Measurements from ENCODE around the gene UNK. TPM values are rescaled to one million over a fixed set of nuclear protein-coding genes. Genes with fewer than 3 reads are reported as not detected.
A peak's percentile ranks its signal among the peaks of the same experiment; 100 is the strongest.

UNK gene
- total and polyA plus RNA-seq, 2 of the 13 experiments (the other 11 are each of a cell fraction or from before 2014, with no cell fraction given): 31.6 to 33.0 TPM

- TF ChIP-seq GMEB2 (CRISPR knock-in tag; IDR thresholded peaks at IDR 0.05; ENCODE audit: low read depth) (no peak), EP300 (IDR thresholded peaks at IDR 0.05; ENCODE audit: low read depth in 2 of 2, low read length in 2 of 2) (no peak), EP300 (CRISPR knock-in tag; IDR thresholded peaks at IDR 0.05; ENCODE audit: borderline replicate concordance) (no peak), ZBTB7B (CRISPR knock-in tag; IDR thresholded peaks at IDR 0.05) (no peak), ZNF234 (CRISPR knock-in tag; conservative IDR thresholded peaks at IDR 0.05) (0 out of 2 replicates have a peak, but pooled peaks have one; percentile 37), HOXA9 (CRISPR knock-in tag; IDR thresholded peaks at IDR 0.05; ENCODE audit: borderline replicate concordance) (0 out of 2 replicates have a peak, but pooled peaks have one; percentile 11), BHLHE40 (IDR thresholded peaks at IDR 0.05; ENCODE audit: low read length) (no peak), FOXJ3 (CRISPR knock-in tag; IDR thresholded peaks at IDR 0.05; ENCODE audit: borderline replicate concordance) (peak; percentile 80; the same call in 1 of the 2 replicates), PRPF4 (IDR thresholded peaks at IDR 0.05; ENCODE audit: low read depth, low read length, poor library complexity, severe bottlenecking) (no peak), ZNF138 (CRISPR knock-in tag; IDR thresholded peaks at IDR 0.05; ENCODE audit: low read depth) (no peak), RARG (CRISPR knock-in tag; IDR thresholded peaks at IDR 0.05; ENCODE audit: low read depth) (no peak; the same call in 1 of the 2 replicates), TIGD3 (CRISPR knock-in tag; IDR thresholded peaks at IDR 0.05; ENCODE audit: borderline replicate concordance) (no peak), PHF8 (CRISPR knock-in tag; IDR thresholded peaks at IDR 0.05) (no peak), MAF1 (CRISPR knock-in tag; IDR thresholded peaks at IDR 0.05; ENCODE audit: borderline replicate concordance) (peak; percentile 12; the same call in 1 of the 2 replicates), HNRNPUL1 (IDR thresholded peaks at IDR 0.05; ENCODE audit: low read depth, low read length) (no peak), ARID2 (CRISPR knock-in tag; IDR thresholded peaks at IDR 0.05; ENCODE audit: borderline replicate concordance) (no peak), REPIN1 (CRISPR knock-in tag; IDR thresholded peaks at IDR 0.05; ENCODE audit: borderline replicate concordance, low read depth) (no peak), XRCC5 (optimal IDR thresholded peaks at IDR 0.05; ENCODE audit: low read length) (no peak), ZNF280B (CRISPR knock-in tag; IDR thresholded peaks at IDR 0.05; ENCODE audit: borderline replicate concordance) (no peak), ZC3H13 (CRISPR knock-in tag; IDR thresholded peaks at IDR 0.05) (no peak), ZNF788 (CRISPR knock-in tag; IDR thresholded peaks at IDR 0.05; ENCODE audit: borderline replicate concordance) (no peak), KAT7 (CRISPR knock-in tag; IDR thresholded peaks at IDR 0.05; ENCODE audit: borderline replicate concordance) (no peak), ZNF350 (CRISPR knock-in tag; IDR thresholded peaks at IDR 0.05; ENCODE audit: borderline replicate concordance, low read depth) (no peak), ZBTB14 (CRISPR knock-in tag; IDR thresholded peaks at IDR 0.05) (no peak), MLLT10 (CRISPR knock-in tag; IDR thresholded peaks at IDR 0.05) (0 out of 2 replicates have a peak, but pooled peaks have one; percentile 25)
Measured at GRCh38 chr17:75783803-75784472, 668 bp upstream of the UNK start (continued).

Measured in HepG2 (cell line).